Left colon (tissue), 2 donors: Measurements from ENCODE around the gene CCR6. TPM values are rescaled to one million over a fixed set of nuclear protein-coding genes. Genes with fewer than 3 reads are reported as not detected.

Experiments
- ATAC-seq: fragments of 200-7000 bp; cut with Tn5 transposase; one replicate; pipeline ENCODE4 v1.9.1; 2020; ENCODE audit warnings: mild to moderate bottlenecking, moderate library complexity
- DNase-seq, 2 donors: peaks; one replicate each; pipeline ENCODE4 v3.0.0-alpha.2; 2020
- intact Hi-C, 2 donors: fragments of 100-400 bp; cut with DNase I in 1 of 2; cut with micrococcal nuclease in 1 of 2; formaldehyde crosslinking; loops; one replicate each; pipeline versions ENCODE4 v1.11.2 to v1.14.0; 2022; cut with DNase I, micrococcal nuclease
- total RNA-seq, 2 donors: library from RNA; stranded (reverse); fragmentation: NEBNext Ultra II Directional; extraction: Animal tissue kit (Norgen Biotek cat#: 25700); gene quantifications; one replicate each; pipeline ENCODE4 v1.2.1, GENCODE V29; 2021
- donor health status: DM: no; HTN: no; CAD: no.
- donor health status: DM: yes; HTN: yes; CAD: no.

CCR6 gene
- total RNA-seq, 2 donors from 2014 or later, result 0.21 to 0.31 TPM

GRCh38 chr6:167116109-167116837 is 6.6 kb upstream of the CCR6 start:
- ATAC-seq (peak; percentile 36), DNase-seq (no peak)
- intact Hi-C loops, result no loop called here

GRCh38 chr6:167116838-167117228 is 6.1 kb upstream of the CCR6 start:
- intact Hi-C loops, result no loop called here
- DNase-seq (no peak), ATAC-seq (no peak)

- DNase-seq (no peak), ATAC-seq (no peak)
- intact Hi-C loops, result no loop called here
These were observed 4.9 kb upstream of the CCR6 start for GRCh38 chr6:167118006-167118405.

- DNase-seq (no peak), ATAC-seq (no peak)
- intact Hi-C loops, result no loop called here
These were observed 4.1 kb upstream of the CCR6 start for GRCh38 chr6:167118839-167119238.

GRCh38 chr6:167119670-167120582 is 3.0 kb upstream of the CCR6 start:
- ATAC-seq (peak; percentile 74), DNase-seq (peak in 1 of 2 donors; percentile 77)
- intact Hi-C loops, result no loop called here

- DNase-seq (no peak), ATAC-seq (no peak)
- intact Hi-C loops, result no loop called here
These were observed 2.4 kb upstream of the CCR6 start for GRCh38 chr6:167120583-167120903.

GRCh38 chr6:167121335-167121841 is 1.5 kb upstream of the CCR6 start:
- intact Hi-C loops, result no loop called here
- DNase-seq (no peak), ATAC-seq (no peak)

- DNase-seq, result no peak
- intact Hi-C loops, result no loop called here
- no peak for ATAC-seq
These were observed 662 bp upstream of the CCR6 start for GRCh38 chr6:167122041-167122826.

GRCh38 chr6:167124753-167125152 is 1.9 kb downstream of the CCR6 start:
- DNase-seq (no peak), ATAC-seq (no peak)
- intact Hi-C loops, result no loop called here

GRCh38 chr6:167125410-167125809 is 2.5 kb downstream of the CCR6 start:
- no peak for DNase-seq
- no peak for ATAC-seq
- intact Hi-C loops, result no loop called here

- ATAC-seq (no peak), DNase-seq (no peak)
- intact Hi-C loops, result no loop called here
These were observed 3.0 kb downstream of the CCR6 start for GRCh38 chr6:167125855-167126349.

- DNase-seq (no peak), ATAC-seq (peak; percentile 33)
- intact Hi-C loops, result no loop called here
These were observed 5.1 kb downstream of the CCR6 start for GRCh38 chr6:167127785-167128531.

- intact Hi-C loops, result no loop called here
- DNase-seq (no peak), ATAC-seq (no peak)
These were observed 6.3 kb downstream of the CCR6 start for GRCh38 chr6:167129159-167129558.

GRCh38 chr6:167129562-167129961 is 6.7 kb downstream of the CCR6 start:
- ATAC-seq, result no peak
- intact Hi-C loops, result no loop called here

GRCh38 chr6:167130008-167130677 is 7.2 kb downstream of the CCR6 start:
- no peak for ATAC-seq
- no peak for DNase-seq
- intact Hi-C loops, result no loop called here

More at GRCh38 chr6:167129562-167129961, 6.7 kb downstream of the CCR6 start:
- DNase-seq, result no peak

- no peak for ATAC-seq
- intact Hi-C loops, result no loop called here
- DNase-seq, result no peak
These were observed 8.1 kb downstream of the CCR6 start for GRCh38 chr6:167130712-167131684.
